Stimulated activated CD4-positive, alpha-beta T cell treated with anti-CD3 and anti-CD28 coated beads, Interleukin-4, amount 100 ng/mL, for 4 hours (primary cell): ENCODE results near the gene UBE3C.
"Not testable (repeated sequence)": the region's sequence is repeated elsewhere in the genome, so short reads cannot be mapped to it uniquely, and the experiment has no call there.

ENCODE experiments used
- DNase-seq, 2 experiments: peaks; one replicate each; pipeline ENCODE4 v3.0.0-alpha.2; 2020

UBE3C gene

DNA sequence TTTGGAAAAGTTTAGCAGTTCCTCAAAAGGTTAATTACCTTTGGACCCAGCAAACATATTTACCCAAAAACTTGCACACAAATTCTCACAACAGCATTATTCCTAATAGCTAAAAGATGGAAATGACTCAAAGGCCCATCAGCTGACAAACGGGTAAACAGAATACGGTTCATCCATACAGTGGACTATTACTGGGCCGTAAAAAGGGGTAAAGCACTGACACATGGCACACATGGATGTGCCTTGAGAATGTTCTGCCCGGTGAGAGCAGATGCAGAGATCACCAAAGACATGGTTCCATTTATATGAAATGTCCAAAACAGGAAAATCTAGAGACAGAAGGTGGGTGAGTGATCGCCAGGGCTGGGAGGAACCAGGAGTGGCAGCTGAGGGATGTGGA, 102.9 kb downstream of the UBE3C start:
- no peak for DNase-seq

DNA sequence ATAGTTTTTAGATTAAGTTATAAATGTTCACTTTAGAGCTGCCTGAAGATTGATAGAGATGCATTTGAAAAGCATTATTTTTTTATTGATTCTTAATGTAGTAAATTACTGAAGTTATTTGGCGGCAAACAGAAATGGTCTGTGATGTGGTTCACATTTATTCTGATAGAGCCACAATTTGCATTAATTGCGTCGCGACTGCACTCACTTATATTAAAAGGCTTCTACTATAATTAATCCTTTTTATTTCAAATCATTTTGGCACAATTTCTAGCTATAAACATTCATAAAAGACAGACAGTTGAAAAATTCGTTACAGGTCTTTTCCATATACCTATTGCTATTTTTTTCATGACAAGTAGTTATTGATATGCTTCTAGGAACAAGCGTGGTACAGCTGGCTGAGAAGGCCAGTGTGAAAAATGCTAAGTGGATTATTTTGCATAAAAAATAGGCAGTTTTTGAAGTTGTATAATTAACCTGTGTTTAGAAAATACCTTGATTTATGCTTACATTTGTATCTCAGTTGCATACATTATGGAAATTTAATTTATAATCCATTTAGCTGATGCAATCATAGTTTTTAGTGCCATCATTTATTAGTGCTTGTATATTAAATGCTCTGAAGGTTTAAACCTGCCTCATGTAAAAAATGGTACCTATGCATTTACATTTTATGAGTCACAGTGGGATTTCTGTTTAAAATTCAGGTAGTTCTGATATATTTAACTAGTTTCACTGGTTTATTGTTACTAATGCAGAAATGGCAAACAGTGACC, 106.0 kb downstream of the UBE3C start:
- DNase-seq: no peak

DNA sequence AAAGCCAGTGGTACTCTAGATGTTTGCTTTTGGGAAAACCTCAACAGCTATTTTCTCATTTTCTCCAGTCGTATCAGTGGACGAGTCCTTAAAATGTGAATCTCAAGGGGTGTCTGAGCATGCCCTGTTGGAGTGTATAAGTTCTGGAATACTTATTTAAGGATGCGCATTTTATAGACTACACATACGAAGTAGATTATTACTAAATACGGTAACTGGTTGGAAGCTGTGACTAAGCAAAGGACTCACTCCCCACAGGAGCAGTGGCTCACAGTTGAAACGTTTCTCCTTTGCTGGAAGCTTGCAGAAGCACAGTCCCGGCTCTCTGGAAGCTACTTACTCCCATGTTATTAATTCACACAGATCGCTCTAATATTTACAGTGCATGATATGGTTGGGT, 107.3 kb downstream of the UBE3C start:
- no peak for DNase-seq

DNA sequence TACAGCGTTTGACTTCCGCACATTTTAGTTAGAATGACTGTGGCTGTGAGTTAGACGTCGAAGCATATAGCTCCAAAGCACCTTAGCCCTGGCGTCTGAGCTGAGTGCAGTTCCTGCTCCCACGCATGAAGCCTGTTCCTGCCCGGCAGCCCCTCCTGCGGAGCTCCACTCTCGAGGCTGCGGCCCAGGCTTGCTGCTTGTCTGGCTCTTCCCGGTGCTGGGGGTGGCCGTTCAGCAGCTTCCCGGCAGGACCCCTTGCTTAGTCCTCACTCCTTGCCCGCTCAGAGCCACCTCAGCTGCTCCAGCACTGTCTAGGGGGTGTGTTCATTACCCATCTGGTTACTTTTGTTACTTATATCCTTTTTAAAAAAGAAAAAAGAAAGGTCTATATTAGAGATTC, 109.9 kb downstream of the UBE3C start:
- DNase-seq: no peak

DNA sequence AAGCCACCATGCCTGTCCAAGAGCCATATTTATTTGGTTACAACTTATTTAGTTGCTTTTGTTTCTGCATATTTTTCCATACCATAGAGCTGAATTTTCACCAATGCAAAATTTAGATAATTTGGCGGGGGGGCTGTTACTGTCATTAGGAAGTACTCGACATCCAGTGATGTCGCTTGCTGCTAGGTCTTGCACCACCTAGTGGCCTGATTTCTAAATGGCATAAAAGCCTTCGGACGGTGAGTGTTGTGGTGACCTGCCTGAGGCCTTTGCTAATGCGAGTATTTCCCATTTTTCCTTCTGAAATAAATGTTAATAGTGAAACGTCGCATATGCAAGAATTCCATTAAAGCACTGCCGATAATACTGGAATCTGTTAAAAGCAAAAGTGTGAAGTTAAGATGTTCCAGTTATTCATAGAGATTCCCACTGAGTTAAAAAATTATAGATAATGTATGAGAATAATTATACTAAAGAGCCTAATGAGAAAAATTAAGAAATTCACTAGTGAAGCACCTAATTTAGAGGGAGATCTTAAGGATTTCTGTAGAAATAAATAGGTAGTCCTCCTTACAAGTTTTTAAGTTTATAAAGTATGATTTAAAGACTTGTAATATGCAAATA, 112.0 kb downstream of the UBE3C start:
- DNase-seq: peak; percentile 30 to 42

DNA sequence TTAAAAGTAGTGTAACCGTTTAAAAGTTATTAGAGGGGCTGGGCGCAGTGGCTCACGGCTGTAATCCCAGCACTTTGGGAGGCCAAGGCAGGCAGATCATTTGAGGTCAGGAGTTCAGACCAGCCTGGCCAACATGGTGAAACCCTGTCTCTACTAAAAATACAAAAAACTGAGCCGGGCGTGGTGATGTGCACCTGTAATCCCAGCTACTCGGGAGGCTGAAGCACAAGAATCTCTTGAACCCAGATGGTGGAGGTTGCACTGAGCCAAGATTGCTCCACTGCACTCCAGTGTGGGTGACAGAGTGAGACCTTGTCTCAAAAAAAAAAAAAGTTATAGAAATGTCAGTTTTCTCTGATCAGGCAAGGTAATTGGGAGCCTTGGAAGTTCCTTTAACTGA, 113.1 kb downstream of the UBE3C start:
- DNase-seq: not testable (repeated sequence)

DNA sequence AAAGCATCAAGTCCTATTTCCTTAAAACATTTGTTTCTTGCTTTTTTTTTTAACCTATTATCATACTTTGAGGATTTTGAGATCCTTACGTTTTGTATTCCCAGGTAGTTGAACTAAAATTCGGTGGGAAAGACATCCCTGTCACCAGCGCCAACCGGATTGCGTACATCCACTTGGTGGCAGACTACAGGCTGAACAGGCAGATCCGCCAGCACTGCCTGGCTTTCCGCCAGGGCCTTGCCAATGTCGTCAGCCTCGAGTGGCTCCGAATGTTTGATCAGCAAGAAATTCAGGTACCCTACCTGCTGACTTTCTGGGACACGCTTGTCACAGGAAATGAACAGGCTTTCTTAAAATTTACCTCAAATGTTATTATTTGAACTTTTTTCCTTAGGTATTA, 115.1 kb downstream of the UBE3C start:
- no peak for DNase-seq

DNA sequence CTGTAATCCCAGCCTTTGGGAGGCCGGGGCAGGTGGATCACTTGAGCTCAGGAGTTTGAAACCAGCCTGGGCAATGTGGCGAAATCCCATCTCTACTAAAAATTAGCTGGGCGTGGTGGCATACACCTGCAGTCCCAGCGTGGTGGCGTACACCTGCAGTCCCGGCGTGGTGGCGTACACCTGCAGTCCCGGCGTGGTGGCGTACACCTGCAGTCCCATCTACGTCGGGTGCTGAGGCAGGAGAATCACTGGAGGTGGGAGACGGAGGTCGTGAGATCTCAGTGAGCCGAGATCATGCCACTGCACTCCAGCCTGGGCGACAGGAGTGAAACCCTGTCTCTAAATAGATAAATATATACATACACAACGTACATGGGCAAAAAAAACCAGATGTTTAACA, 116.1 kb downstream of the UBE3C start:
- not testable (repeated sequence) for DNase-seq

DNA sequence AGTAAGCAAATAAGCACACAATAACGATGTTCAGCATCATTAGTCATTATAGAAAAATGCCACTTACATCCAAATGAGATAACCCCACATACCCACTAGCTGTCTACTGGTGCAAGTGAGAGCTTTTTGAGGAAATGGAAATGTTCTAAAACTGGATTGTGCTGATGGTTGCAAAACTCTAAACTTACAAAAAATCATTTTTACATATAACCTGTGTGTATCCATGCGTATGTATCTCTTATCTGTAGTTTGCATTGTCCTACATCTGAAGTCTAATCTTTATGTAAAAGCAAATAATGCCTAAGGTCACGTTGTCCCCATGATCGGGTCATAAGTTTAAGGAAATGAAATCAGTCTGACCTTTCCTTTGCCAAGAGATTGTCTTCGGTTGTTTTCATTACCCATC, 116.5 kb downstream of the UBE3C start:
- DNase-seq: no peak

DNA sequence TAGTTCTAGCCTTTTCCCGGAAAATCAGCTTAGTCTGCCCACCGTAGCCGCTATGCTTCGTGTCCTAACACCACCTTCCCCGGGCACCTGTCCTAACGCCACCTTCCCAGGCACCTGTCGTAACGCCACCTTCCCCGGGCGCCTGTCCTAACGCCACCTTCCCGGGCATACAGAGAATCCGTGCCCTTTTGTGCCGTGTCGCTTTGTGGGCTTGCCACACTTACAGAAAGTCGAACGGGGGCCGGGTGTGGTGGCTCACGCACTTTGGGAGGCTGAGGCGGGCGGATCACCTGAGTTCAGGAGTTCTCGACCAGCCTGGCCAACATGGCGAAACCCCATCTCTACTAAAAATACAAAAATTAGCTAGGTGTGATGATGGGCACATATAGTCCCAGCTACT, 124.4 kb downstream of the UBE3C start:
- no peak for DNase-seq

DNA sequence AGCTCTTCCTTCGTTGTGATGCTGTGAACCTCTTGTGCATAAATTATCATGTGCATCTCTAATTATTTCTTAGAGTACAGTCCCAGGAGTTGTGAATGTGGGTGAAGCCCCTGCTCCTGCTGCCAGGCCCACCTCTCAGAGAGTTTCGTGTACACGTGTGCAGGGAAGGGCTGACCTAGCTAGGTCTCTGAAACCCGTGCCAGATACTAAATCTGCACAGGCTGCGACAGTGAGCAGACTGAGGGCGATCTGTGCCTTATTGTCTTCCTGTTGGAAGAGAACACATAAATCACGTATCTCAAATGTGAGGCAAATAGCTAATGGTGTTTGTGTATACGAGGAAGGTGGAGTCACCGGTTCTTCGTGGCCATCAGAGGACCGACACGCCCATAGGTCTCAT, 126.3 kb downstream of the UBE3C start:
- DNase-seq: no peak

DNA sequence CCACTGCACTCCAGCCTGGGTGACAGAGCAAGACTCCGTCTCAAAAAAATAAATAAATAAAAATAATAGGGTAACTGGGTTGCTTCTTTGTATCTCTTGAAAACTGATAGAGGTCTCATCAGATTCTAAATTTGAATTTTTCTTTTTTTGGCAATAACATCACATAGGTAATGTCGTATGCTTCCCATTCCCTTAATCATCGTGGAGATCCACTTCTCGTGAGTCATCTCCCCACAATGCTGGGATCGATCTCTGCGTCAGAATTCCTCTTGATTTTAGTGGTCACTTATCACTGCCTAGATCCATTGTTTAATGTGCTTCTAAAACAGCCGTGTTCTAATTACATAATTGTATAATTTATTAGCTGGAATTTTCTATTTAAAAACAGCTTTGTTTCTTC, 127.5 kb downstream of the UBE3C start:
- DNase-seq: no peak

DNA sequence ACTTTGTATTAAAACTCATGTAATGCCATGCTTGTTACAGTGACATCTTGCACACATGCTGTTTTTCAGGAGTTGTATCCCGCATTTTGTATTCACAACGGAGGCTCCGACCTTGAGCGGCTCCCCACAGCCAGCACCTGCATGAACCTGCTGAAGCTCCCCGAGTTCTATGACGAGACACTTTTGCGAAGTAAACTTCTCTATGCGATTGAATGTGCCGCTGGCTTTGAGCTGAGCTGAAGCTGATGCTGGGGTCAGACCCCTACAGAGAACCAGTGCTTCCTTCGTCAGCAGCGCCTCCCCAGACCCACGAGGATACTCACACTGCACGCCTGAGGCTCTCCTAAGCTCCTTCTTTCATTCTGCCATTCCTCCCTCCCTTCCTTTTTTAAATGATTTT, 128.8 kb downstream of the UBE3C start:
- DNase-seq: no peak

DNA sequence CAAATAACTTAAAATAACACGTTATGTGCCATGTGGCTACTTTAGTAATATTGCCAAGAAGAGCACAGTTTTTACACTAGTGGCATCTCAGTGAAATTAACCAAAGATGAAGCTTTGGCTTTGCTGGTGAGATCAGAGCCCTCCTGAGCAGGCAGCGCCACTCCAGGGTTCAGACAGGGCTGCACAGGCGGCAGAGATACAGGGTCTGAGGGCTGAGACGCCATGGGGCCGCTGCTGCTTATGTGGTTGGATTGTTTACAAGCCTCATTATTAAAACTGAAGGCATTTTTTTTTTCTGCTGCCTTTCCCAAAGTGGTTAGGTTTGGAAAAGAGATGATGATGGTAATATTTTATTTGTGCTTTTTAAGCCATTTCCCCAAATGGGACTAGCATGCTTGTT, 129.2 kb downstream of the UBE3C start:
- DNase-seq: no peak

DNA sequence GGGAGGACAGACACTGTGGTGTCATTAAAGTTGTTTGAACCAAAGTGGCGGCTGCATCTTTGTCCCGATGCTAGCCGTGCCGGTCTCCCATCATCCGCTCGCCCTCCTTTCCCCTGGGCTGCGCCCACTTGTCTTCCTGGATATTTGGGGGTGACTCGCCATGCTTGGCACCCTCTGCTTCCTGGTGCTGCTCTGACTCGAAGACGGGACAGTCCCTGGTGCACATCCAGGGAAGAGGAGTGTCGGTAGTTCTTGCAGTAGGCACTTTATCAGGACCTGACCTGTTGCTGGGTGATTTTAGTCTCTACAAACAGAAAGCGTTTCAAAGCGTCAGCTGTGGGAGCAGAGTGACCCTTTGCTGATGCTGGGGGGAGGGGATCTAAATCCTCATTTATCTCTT, 129.8 kb downstream of the UBE3C start:
- no peak for DNase-seq

DNA sequence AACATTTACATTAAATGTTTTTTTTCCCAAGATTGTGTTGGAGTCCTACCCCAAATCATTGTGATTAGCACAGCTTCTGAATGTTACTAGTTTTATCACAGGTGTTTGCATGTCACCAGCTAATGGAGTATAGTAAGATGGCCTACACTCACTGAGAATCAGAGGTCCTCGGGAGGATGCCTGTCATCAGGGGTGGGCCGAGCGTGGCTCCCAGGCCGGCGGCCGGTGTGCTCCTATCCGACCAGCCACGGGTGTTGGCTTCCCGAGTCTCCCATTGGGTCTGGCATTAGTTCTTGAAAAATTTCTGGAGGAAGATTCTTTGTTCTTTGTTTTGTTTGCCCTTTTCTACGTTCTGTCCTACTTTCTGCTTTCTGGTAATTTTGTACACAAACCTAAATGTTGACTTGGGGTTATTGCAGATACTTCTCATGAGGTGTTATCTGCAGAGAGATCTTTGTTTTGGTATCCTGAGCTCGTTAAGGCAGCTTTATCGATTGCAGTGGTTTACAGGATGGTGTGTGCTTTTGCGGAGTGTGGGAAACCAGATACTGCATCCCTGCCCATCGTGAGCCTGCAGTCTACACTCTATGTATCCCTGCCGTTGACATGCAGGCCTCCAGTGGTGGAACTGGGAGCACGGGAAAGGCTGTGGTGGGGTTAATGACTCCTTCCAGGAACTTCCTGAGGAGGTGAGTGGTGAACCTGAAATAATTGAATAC, 130.8 kb downstream of the UBE3C start:
- no peak for DNase-seq

DNA sequence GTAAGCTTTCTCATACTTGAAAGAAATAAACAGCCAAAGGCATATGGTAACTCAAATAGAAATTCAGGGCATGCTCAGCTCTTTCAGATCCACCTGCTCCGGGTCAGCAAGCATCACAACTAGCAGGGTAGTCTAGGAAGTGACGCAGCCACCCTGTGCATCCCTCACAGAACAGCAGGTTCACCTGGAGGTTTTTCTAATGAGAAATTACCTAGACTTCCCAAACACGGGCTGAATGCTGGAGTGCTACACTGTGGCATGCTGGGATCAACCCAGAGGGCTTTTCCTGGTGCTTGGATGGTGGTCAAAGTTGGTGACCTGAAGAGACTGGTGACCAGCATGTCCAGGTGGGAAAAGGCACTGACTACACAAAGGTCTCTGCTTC, 131.3 kb downstream of the UBE3C start:
- no peak for DNase-seq

DNA sequence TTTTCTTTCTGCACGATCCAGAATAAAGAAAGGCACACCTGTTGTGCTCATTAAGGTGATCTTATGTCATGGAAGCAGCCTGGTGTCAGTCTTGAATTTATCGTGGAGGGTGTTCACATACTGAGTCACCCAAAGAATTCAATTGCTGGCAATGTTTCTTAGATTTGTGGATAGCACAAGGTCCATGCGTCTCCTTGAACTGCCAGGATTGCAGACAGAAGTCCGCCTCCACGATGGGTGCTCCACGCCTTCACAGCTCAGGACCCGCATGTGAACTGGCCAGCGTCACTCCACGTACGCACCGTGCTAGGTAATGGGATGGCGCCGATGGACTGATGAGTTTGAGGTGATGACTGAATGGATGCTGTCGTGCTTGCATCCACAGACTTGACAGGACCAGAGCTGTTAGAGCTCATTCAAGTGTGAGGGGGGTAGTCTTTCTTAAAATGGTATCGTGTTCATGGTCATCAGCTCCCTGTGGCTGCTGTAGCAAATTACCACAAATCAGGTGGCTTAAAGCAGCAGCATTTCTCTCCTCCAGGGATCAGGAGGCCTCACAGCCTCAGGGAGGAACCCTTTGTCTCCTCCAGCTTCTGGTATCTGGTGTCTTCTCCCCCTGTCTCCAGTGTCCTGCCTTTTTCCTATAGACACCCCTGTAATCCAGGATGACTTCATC, 132.7 kb downstream of the UBE3C start:
- DNase-seq: no peak

DNA sequence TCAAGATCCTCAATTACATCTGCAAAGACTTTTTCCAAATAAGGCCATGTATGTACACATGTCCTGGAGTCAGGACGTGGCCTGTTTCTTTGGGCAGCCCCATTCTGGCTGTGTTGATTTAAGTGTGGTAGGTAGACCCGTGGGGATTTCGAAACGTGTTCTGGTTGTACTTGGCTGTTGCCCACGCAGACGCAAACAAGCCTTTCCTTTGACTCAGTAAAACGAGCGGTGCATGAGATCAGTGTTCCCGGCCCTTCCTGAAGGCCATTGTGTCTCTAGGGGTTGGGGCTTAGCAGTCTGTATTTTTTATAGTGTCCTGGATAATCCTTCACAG, 133.2 kb downstream of the UBE3C start:
- DNase-seq: no peak

DNA sequence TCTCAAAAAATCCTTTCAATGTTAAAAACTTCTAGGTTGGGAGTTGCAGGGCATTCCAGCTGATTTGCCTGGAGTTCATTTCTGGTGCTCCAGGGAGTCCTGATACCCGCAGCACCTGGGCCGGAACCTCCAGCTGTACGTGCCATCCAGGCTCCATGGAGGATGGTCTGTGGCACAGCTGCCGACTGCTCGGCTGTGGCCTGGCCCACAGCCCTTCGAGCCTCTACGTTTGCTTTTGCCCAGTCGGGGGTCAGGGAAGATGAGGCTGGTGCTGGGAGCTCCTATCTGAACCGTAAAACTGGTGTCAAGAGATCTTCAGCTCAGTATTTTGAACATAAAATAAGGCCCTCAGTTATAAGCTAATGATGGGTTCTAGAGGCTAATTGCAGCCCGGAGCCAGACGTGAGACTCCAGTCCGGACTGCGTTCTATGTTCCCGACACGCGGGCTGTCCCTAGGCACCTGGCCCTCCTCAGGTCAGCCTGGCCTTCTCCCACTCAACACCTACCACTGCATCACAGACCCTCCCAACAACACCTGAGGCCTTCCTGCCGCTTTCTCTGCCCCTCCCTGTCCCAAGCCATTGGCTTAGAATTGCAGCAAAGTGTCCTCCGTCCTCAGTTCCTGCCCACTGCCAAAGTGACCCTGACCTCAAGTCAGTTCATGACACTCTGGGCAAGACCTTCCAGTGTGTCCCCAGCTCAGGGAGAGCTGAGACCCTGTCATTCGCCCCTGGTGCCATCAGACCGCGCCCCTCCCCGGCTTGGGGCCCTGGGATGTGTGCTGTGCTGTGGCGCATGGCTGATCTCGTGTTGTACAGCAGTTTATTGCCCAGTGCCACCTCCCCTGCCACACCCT, 133.9 kb downstream of the UBE3C start:
- no peak for DNase-seq

DNA sequence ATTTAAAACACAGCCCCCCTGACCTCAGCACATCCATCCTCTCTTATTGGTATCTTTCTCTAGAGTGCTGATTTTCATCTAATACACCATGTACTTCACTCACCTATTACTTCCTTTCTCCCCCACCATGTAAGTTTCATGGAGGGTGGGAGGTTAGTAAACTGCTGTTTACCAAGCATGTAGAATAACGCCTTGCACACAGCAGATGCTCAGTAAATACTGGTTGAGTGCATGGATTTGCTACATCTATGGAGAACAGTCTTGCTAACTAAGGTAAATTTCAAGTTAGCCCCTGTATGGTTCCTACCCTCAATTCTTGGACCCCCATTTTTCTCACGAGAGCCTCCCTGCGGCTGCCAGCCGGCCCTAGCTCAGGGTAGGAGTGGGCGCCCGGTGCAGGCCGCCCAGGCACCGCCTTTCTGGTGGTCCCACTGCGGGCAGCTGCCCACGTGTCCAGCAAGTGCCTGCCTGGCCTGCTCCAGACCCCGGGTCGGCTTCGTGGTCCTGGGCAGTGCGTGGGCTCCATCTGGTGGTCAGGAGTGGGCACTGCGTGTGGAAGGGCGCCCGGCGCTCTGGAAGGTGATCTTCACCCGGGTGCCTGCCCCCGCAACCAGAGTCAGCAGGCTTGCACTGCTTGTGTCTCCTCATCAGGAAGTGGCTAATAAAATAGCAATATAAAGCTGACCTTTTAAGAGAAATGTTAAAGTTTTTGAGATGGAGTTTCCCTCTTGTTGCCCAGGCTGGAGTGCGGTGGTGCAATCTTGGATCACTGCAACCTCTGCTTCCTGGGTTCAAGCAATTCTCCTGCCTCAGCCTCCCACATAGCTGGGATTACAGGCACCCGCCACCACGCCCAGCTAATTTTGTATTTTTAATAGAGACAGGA, 134.7 kb downstream of the UBE3C start:
- peak; percentile 61 to 64 for DNase-seq
